Stimulated activated CD4-positive, alpha-beta T cell treated with anti-CD3 and anti-CD28 coated beads, TNF-alpha, amount 100 ng/mL, for 24 hours (primary cell): ENCODE results near the gene PTPMT1.

Experiments used
- DNase-seq, 3 experiments: peaks; one replicate each; pipeline ENCODE4 v3.0.0-alpha.2; 2020; ENCODE audit warnings: low read depth in 3 of 3

Gene PTPMT1

GRCh38 chr11:47578524-47579494, 13.4 kb downstream of the PTPMT1 start, which contains the start of the genes KBTBD4 and NDUFS3:
KBTBD4 (minus strand) TSS chr11:47578970; CDS start chr11:47578951, 19 bp downstream.
NDUFS3 (plus strand) TSS chr11:47579074; CDS start chr11:47579092, 18 bp downstream.
- DNase-seq, result peak; percentile 81 to 87 (median 86)

- DNase-seq, result no peak
Observed at GRCh38 chr11:47583844-47584243, 18.4 kb downstream of the PTPMT1 start.

GRCh38 chr11:47586098-47586855, 20.9 kb downstream of the PTPMT1 start, which contains the start of gene FAM180B:
FAM180B (plus strand) TSS chr11:47586678; CDS start chr11:47586769, 91 bp downstream.
- DNase-seq, result no peak

GRCh38 chr11:47587039-47587716, 21.8 kb downstream of the PTPMT1 start:
- DNase-seq, result no peak

GRCh38 chr11:47587723-47588326, 22.4 kb downstream of the PTPMT1 start:
- DNase-seq, result no peak

- no peak for DNase-seq
Observed at GRCh38 chr11:47589118-47589517, 23.7 kb downstream of the PTPMT1 start.

- no peak for DNase-seq
Observed at GRCh38 chr11:47589584-47589976, 24.2 kb downstream of the PTPMT1 start.

- no peak for DNase-seq
Observed at GRCh38 chr11:47589977-47590861, 24.8 kb downstream of the PTPMT1 start.

GRCh38 chr11:47591764-47592163, 26.4 kb downstream of the PTPMT1 start:
- no peak for DNase-seq

- DNase-seq, result no peak
Observed at GRCh38 chr11:47592251-47592650, 26.9 kb downstream of the PTPMT1 start.

GRCh38 chr11:47592970-47593369, 27.6 kb downstream of the PTPMT1 start:
- DNase-seq, result no peak

GRCh38 chr11:47593492-47593933, 28.1 kb downstream of the PTPMT1 start:
- no peak for DNase-seq

GRCh38 chr11:47593934-47594855, 28.8 kb downstream of the PTPMT1 start, which contains the start of gene C1QTNF4:
C1QTNF4 (minus strand) TSS chr11:47594411; CDS start chr11:47590810, 3,601 bp downstream.
- no peak for DNase-seq

- DNase-seq, result no peak
Observed at GRCh38 chr11:47595029-47595428, 29.6 kb downstream of the PTPMT1 start.

GRCh38 chr11:47595967-47596366, 30.6 kb downstream of the PTPMT1 start:
- DNase-seq, result no peak

- DNase-seq, result no peak
Observed at GRCh38 chr11:47599902-47600301, 34.5 kb downstream of the PTPMT1 start.

- no peak for DNase-seq
Observed at GRCh38 chr11:47603295-47603694, 37.9 kb downstream of the PTPMT1 start.

GRCh38 chr11:47605921-47606320, 40.5 kb downstream of the PTPMT1 start:
- DNase-seq, result no peak

- DNase-seq, result no peak
Observed at GRCh38 chr11:47606731-47607130, 41.3 kb downstream of the PTPMT1 start.
